ENCODE measurements around the gene OGFR.

DNA sequence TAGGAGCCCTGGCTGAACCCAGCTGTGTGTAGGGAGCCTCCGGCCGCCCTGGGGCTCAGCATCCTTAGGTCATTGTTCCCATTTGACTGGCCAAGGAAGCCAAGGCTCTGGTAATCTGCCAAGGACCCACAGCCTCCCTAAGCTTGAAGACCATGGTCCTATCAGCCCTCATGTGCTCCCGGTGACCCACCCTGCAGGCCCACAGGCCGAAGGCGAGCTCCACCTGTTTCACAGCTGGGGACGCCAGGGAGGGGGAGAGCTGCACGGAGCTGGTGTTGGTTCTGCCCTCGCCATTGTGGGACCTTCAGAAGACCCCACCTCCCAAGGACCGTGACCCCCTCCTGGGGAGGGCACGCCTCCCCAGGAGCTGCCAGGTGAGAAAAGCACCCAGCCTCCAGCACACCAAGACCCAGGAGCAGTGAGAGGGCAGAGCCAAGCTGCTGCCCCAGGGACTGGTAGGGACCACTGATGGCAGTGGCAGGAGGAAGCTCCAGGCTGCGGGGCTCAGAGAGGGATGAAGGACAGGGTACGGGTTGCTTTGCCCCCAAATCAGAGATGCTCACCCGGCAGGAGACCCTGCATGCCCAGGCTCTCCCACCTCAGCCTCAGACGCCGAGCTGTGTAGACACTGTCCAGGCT, 39.1 kb upstream of the OGFR start:
- TF ChIP-seq POLR2A (IDR thresholded peaks at IDR 0.05; ENCODE audit: low read depth, low read length) (no peak), POLR2AphosphoS5 (IDR thresholded peaks at IDR 0.05; ENCODE audit: low read depth, low read length) (no peak), TAF1 (IDR thresholded peaks at IDR 0.05; ENCODE audit: low read depth, low read length) (no peak)
